ENCODE data around the gene SAMD9L.

GRCh38 chr7:93161181-93161762 lies 13.1 kb upstream of the SAMD9L start:
- TF ChIP-seq CTCF (IDR thresholded peaks at IDR 0.05; ENCODE audit: low read depth, low read length) (no peak), EZH2phosphoT487 (IDR thresholded peaks at IDR 0.05; ENCODE audit: low read depth) (no peak)
